HG03571 (cell line): ENCODE results near the gene AAR2.

Experiments
- ATAC-seq: cut with Tn5 transposase; IDR thresholded peaks from one replicate; pipeline ENCODE4 v1.9.1; 2021; ENCODE audit not compliant: unreplicated experiment

Gene AAR2

DNA sequence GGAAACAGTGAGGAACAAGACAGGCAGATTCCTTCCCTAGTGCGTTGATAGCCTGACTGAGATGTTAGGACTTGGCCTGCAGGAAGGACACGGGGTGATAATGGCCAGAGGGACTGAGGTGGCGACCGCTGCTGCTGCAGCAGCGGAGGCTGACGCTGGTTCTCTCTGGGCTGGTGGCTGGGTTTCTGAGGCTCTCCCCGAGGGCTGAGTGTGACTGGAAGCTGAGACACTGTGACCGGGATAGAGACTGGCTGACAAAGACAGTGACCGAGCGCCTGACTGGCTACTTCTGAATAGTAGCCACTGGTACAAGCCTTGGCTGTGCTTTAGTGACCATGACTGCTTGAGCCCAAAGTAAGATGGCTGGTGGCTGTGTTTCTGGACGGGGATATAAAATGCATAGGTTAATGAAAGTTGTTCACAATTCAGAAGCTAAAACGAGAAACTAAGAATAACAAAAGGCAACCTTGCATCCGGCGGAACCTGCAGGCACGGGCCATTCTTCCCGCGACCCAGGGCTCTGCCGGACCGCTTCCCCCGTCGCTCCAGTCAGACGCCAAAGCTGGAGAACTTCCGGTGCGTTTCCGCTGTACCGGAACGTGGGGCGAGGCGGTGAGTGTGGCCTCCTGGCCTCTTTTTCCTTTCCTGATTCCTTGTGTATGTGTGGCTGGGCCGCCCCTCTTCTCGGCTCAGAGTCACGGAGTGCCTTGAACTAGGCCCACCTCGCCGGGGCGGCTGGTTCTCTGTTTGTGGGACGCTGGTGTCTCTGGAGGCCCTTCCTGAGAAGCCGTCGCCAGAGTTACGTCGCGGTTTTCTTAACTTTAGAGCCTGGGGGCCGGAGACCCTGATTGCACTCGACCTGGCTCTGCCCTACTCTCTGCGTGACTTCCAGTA lies at the start of gene AAR2:
Gene AAR2, plus strand, starts transcription at position 587 of the 894 bp plus-strand sequence. CDS start 3,391 bp downstream, outside the sequence.
- ATAC-seq = no peak

DNA sequence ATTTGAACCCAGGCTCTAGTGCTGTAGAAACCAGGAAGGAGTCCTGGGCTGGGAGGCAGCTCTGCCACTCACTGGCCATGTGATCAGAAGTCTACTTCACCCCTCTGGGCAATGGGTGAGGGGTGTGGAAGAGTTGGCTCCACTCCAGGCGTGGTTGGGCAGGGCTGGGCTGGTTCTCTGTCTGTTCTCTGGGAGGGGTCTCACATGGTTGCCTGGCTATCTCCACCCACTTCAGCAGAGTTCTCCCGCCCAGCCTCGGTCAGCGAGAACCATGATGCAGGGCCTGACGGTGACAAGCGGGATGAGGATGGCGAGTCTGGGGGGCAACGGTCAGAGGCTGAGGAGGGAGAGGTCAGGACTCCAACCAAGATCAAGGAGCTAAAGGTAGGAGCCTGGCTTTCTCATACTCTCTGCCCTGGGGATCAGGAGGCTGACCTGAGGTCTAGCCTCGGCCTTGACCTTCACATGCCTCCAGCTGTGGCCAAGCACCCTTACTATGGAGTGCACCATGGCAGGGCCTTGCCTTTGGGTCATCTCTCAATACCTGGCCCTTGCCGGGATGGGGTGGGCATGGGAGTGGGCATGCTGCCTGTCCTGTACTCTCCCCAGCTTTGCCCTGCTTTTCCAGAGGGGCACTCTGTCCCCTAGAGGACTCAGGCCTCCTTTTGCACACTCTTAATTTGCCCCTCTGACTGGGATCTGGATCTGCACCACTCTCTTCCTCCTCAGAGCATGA lies 42.1 kb upstream of the AAR2 start:
- no peak for ATAC-seq

DNA sequence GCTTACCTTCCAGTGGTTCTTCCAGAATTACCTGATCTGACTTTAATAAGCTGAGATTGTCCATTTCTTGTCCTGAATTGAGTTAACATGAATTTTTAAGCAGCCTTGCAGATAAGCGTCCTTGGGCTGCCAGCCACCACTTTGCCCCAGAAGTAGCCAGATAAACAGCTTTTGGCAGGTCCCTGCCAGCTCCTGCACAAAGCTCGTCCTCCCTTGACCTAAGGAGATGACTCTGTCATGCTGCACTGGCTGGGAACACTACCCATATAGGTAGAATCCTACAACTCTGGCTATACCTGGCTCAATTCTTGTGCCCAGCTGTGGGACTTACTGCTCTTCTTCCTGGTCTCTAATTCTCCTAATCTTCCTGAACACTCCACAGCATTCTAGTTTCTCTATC lies 39.6 kb upstream of the AAR2 start:
- ATAC-seq = no peak

DNA sequence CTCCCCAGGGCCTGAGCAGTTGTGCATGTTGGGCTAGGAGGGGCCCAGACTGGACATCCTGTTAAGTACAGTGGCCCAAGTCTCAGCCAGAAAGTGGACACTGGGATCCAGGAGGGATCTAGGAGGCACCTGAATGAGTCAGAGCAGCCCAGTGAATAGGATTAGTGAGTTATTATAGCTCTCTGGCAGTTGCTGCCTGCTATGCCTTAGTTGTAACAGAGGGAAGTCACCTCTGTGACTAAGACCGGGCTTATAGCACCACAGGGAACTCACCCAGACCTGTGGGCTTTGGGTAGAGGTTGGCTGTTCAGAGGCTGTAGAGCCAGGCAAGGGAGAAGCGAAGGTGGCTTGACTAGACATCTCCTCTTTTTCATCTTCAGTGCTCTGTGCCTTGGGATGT lies 39.0 kb upstream of the AAR2 start:
- no peak for ATAC-seq

DNA sequence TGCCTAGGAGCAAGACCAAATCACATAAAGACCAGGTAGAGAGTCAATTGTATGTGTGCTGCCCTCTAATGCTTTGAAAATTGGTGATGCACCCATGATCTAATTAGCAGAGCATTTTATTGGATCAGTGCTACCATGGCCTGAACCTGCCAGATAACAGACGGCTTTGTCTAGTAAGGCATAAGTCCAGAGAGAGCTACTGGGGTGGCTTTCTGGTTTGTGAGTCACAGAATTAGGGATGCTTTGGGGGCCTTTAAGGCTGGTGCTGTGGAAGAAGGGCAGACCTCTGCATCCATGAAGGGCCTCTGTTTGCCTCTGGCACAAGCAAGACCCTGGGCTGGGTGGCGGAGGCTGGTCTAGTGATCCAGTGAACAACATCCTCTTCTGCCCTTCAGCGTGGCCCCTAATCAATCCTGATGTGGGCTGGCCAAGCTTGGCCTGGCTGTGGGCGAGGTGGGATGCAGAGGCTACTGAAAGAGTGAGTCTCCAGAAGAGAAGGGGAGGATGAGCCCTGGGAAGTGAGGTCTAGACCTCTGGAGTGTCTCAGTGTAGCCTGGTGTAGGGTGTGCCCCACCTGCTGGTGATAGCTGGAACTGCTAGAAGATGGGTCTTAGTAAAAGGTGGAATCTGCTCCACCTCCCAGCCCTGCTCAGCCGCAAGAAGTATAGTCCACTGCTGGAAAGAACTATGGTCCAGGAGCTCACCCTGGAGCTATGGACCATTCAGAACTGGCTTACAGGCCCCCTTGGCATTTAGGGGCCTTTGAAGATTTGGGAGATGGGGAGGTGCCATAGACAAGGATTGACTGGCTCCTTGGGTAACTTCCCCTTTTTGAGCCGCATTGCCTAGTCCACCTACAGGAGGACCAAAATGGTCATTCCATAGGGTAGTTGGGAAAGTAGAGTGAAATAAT lies 36.7 kb upstream of the AAR2 start:
- ATAC-seq = no peak

DNA sequence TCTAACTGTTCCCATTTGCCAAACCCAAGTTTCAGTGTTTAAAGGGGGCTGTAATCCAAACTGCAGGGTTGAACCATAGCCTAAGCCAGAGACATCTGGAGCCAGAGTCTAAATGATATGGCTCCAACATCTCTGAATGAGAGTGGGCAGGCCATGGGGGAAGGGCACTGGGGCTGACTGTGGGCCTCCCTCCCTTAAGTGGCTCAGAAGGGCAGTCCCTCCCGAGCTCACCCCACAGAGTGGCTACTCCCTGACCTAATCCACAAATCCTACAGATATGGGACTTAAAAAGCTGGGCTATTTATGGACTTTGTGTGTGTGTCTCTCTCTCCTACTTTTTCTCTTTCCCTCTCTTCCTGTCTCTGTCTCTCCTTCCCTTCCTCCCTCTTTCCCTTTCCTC lies 35.8 kb upstream of the AAR2 start:
- no peak for ATAC-seq

DNA sequence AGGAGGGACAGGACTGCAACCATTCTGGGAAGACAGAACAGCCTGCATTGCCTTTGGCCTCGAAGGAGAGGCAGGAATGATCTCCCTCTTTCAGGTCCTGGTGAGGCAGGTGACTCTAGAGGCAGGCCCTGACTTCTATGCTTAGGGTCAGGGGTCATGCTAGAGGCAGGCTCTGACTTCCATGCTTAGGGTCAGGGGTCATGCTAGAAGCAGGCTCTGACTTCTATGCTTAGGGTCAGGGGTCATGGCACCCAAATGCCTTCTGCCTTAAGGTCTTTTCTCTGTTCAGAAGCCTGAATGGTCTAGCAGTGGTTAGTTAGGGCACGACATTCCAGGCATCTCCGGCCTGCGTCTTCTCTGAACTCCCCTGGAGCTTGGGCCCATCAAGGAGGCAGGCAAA lies 35.1 kb upstream of the AAR2 start:
- ATAC-seq = no peak

GRCh38 chr20:36202891-36203338 lies 33.4 kb upstream of the AAR2 start:
- ATAC-seq = no peak

DNA sequence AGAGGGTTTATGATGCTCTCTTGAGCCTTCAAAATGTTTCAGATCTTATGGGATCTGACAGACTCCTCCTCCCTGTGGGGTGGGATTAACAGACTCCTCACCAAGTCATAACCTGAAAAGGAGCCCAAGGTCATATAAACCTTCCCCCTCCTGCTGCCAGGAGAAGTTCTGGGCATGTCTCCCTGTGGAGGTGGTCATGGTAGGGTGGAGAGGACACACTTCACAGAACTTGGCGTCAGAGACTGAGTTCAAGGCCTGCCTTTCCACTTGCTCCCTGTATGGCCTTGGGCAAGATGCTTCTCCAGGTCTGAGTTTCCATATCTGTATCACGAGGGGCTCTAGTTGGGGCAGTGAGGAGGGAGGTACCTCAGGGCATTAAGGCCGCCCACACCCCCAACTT lies 32.4 kb upstream of the AAR2 start:
- ATAC-seq = no peak

- ATAC-seq = no peak
These were observed 31.3 kb upstream of the AAR2 start for GRCh38 chr20:36205026-36205425.

DNA sequence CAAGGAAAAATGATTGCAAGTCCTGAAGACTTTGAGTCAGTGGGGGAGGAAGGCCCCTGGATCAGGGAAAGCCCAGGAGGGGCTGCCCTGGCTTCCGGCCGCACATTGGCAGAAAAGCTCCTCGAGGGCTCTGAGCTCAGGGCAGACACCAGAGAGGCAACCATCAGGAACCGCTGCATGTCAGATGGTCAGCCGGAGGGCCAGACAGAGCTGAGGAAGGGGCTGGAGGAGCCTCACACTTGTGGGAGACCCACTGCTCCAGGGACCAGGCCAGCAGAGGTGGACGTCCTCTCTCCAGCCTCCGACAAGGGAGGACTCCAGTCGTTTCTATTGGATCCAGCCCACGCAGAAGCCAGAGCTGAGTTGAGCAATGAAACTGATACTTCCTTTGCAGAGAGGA lies 30.2 kb upstream of the AAR2 start:
- no peak for ATAC-seq

GRCh38 chr20:36206641-36207040 lies 29.6 kb upstream of the AAR2 start:
- ATAC-seq = no peak

GRCh38 chr20:36207602-36208001 lies 28.7 kb upstream of the AAR2 start:
- ATAC-seq = no peak

GRCh38 chr20:36208257-36208656 lies 28.0 kb upstream of the AAR2 start:
- ATAC-seq = no peak

GRCh38 chr20:36210436-36211021 lies 25.7 kb upstream of the AAR2 start:
- ATAC-seq = no peak

GRCh38 chr20:36213362-36213761 lies 22.9 kb upstream of the AAR2 start:
- no peak for ATAC-seq

GRCh38 chr20:36214684-36215256 lies 21.5 kb upstream of the AAR2 start:
- no peak for ATAC-seq

DNA sequence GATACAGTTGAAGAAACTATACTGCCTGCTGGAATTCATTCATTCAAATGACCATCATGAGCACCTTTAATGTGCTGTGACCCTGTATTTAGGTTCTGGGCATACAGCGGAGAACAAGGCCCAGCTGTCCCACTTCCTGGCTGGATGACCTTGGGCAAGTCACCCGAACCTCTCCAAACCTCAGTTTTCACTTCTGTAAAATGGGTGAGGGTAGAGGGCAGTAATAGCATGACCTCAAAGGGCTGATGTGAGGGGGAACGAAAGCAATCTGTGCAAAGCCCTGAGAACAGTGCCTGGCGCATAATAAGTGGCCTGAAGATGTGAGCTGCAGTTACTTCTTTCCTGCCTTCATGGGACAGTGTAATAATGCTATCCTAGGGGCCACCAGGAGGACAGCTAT lies 20.5 kb upstream of the AAR2 start:
- no peak for ATAC-seq

- ATAC-seq = no peak
These were observed 19.8 kb upstream of the AAR2 start for GRCh38 chr20:36216314-36217025.

- no peak for ATAC-seq
These were observed 19.1 kb upstream of the AAR2 start for GRCh38 chr20:36217226-36217625.
